Measurements from ENCODE around the gene SNRPB. TPM values are rescaled to one million over a fixed set of nuclear protein-coding genes. Genes with fewer than 3 reads are reported as not detected.

The SNRPB gene
- total RNA-seq, 1 donor from 2014 or later: 64.3 TPM

DNA sequence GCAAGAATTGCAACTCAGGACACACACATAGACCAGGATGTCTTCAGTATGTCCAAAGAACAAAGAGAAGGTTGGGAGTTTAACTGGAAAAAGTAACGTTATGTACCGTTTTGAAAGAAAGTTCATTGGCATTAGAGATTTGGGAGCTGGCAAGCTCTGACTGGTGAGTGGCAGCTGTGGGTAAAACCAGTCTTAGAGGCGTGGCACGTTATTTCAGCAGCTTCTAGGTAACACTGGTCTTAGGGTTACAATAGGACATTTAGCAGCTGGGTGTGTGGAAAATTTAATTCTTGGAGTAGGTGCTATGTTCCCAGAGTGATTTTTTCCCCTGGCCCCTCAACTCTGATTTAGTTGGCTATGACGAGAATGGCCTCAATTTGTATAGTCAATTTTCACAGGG lies 19.2 kb downstream of the SNRPB start:
- intact Hi-C loops (cut with DNase I): loop anchor here (10.0 kb wide), 1 partner anchor 247 kb away; no protein-coding TSS in a partner anchor
- no peak for ATAC-seq
- DNase-seq (ENCODE audit: low spot score): no peak

DNA sequence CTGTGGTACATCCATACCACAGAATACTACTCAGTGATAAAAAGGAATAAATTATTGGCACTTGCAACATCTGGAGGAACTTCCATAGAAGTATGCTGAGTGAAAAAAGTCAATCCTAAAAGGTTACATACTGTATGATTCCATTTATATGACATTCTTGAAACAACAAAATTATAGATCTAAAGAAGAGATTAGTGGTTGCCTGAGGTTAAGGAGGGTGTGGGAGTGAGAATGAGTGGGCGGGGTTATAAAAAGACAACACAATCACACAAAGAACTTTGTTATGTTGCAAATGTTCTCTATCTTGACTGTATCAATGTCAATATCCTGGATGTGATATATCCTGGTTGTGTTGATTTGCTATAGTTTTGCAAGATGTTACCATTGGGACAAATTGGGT lies 21.2 kb downstream of the SNRPB start:
- ATAC-seq (no peak), DNase-seq (ENCODE audit: low spot score) (no peak)
- intact Hi-C loops (cut with DNase I): no loop called here

DNA sequence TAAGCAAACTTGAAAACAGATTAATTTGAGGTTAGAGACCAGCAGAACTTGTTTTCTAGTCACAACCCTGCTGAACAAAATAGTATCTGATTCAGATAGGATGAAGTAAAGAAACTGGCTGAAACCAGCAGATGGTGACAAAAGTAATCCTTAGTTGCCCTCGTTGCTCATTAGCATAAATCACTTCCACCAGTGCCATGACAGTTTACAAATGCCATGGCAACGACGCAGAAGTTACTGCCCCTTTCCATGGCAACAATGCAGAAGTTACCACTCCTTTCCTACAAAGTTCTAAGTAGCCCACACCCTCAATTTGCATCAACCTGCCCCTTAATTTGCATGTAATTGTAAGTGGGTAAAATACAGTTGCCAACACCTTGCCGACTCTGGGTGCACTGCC lies 23.7 kb downstream of the SNRPB start:
- ATAC-seq (no peak), DNase-seq (ENCODE audit: low spot score) (no peak)
- intact Hi-C loops (cut with DNase I): no loop called here

DNA sequence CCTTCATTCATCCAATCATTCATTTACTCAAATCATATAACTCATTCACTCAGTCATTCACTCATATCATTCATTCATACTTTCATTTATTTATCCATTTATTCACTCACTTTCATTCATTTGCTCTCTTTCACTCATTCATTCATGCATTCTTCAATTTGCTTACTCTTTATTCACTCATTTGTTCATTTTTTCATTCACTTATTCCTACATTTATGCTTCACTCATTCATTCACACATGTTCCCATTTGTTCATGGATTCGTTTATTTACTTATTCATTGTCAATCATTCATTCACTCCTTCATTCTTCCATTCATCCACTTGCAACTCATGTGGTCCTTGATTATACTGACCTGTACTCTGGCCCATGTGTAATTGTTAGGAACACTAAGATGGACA lies 39.4 kb downstream of the SNRPB start:
- ATAC-seq (no peak), DNase-seq (ENCODE audit: low spot score) (no peak)
- intact Hi-C loops (cut with DNase I): no loop called here

DNA sequence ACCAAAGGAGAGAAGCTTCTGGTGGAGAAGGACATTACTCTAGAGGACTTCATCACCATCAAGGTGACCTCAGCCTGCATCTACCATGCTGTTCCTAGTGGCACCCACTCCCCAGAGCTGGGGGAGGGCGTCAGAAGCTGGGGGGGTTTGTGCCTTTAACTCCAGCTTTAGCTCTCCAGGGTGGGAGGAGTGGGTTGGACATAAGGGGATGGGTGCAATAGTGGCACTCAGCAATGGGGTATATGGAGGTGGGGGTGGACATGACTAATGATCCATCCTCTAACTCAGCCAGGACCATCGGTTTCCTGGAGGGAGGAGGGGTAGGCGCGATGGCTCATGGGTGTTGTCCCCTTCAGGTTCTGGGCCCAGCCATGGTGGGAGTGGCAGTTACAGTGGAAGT lies 40.1 kb downstream of the SNRPB start:
- intact Hi-C loops (cut with DNase I): no loop called here
- DNase-seq (ENCODE audit: low spot score) (no peak), ATAC-seq (no peak)

DNA sequence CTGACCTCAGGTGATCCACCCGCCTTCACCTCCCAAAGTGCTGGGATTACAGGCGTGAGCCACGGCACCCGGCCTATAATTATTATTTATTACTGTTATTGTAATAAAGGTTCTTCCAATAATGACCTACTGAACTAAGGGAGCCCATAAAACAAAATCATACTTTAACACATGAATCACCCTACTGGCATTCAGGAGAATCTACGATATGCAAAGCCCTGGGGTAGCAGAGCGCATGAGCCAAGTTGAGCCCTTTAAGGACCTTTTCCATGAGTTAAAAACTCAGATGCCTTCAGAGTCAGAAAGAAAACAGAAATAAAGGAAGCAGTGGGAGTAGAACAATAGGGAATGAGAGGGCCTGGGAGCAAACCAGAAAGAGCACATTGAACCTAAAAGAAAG lies 41.5 kb downstream of the SNRPB start:
- intact Hi-C loops (cut with DNase I): no loop called here
- no peak for DNase-seq (ENCODE audit: low spot score)
- ATAC-seq: no peak

DNA sequence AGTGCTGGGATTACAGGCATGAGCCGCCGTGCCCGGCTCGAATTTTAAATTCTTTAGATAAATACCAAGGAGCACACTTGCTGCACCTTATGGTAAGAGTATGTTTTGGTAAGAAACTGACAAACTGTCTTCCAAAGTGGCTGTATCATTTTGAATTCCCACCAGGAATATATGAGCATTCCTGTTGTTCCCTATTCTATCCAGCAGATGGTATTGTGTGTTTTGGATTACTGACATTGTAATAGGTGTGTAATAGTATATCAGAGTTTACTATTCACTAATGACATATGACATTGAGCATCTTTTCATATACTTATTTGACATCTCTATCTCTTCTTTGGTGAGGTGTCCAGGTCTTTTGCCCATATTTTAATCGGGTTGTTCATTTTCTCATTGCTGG lies 49.3 kb downstream of the SNRPB start:
- DNase-seq (ENCODE audit: low spot score) (no peak), ATAC-seq (no peak)
- intact Hi-C loops (cut with DNase I): no loop called here

DNA sequence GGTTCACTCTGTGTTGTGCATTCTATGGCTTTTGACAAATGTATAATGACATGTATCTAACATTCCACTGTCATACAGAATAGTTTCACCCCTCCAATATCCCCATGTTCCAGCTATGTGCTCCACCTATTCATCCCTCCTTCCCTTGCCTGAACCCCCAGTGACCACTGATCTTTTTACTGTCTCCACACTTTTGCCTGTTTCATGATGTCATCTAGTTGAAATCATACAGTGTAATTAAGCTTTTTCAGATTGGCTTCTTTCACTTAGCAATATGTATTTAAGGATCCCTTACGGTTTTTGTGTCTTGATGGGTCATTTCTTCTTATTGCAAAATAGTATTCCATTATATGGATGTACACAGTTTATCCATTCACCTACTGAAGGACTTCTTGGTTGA lies 50.1 kb downstream of the SNRPB start:
- intact Hi-C loops (cut with DNase I): no loop called here
- ATAC-seq (no peak), DNase-seq (ENCODE audit: low spot score) (no peak)

DNA sequence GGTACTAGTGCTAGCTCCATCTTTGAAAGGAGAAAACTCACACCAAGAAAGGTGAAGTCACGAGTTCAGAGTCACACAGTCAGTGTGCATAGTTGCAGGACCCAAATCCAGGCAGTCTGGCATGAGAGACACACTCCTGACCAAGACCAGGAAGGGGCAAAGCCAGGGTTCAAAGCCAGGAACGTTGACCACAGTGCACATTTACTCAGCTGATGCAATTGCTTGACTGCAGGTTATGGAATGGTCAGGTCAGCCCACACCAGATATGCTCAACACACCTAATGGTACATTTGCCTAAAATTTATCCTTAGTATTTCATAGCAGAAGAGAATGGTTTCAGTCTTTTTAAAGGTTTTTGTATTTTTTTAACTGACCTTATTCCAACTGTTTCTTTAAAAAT lies 52.2 kb downstream of the SNRPB start:
- DNase-seq (ENCODE audit: low spot score) (no peak), ATAC-seq (no peak)
- intact Hi-C loops (cut with DNase I): no loop called here

DNA sequence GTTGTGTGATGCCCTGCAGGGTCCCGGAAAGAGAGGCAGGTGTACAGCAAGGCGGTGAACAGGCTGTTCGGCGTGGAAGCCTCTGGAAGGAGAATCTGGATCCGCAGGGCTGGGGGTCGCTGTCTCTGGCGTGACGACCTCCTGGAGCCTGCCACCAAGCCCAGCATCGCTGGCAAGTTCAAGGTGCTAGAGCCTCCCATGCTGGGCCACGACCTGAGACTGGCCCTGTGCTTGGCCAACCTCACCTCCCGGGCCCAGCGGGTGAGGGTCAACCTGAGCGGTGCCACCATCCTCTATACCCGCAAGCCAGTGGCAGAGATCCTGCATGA lies 53.4 kb downstream of the SNRPB start:
- ATAC-seq: no peak

DNA sequence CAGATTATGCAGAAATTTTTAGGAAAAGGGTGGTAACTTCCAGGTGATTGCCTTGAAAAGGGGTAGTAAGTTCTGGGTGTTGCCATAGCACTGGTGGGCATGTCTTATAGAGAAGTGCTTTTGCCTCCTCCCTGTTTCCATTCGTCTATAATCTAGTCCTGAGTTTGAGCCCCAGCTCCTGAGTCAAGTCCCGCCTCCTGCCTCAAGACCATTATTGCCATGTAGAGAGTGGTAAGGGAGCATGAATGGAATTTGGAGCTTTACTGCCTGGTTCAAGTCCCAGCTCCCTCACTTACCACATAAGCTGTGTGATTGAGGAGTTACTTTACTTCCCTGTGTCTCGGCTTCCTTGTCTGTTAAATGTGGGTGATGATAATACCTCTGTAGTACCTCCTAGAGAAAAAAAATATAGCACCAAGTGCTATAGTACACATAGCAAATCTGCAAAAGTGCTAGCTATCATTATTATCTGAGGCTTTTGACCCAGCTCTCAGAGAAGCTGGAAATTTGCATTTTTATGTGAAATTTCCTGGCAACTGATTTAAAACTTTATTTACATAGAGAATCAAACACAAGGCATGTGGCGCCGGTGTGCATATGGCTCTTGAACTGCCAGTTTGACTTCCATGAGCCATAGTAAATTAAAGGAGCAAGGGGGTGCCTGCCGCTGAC lies 53.9 kb downstream of the SNRPB start:
- ATAC-seq (no peak), DNase-seq (ENCODE audit: low spot score) (no peak)
- intact Hi-C loops (cut with DNase I): no loop called here

More for the DNA sequence above, 53.4 kb downstream of the SNRPB start:
- DNase-seq (ENCODE audit: low spot score): no peak
- intact Hi-C loops (cut with DNase I): no loop called here

Other genes with a start within 250 kb of the SNRPB start
- not detected for gene TGM3, start 174.8 kb downstream of the SNRPB start, total RNA-seq
- not detected for gene TGM6, start 89.9 kb downstream of the SNRPB start, total RNA-seq
- gene ZNF343, start 38.1 kb upstream of the SNRPB start, total RNA-seq: 16.3 TPM
- gene TMC2, start 65.8 kb upstream of the SNRPB start, total RNA-seq: 0.22 TPM
- 97.4 TPM for gene NOP56, start 181.8 kb upstream of the SNRPB start, total RNA-seq
- gene IDH3B, start 193.4 kb upstream of the SNRPB start, total RNA-seq: 67.0 TPM
- gene EBF4, start 222.0 kb upstream of the SNRPB start, total RNA-seq: 15.3 TPM